Loucy (cell line): Measurements from ENCODE around the gene CDC42BPB.

Experiments used
- CTCF ChIP-seq: fragments of 200-600 bp; sonication (generic); conservative IDR thresholded peaks from 2 replicates; pipeline ENCODE4 v1.5.1; 2014; ENCODE audit warnings: mild to moderate bottlenecking, antibody characterized with exemption, low read length
- EZH2phosphoT487 ChIP-seq: fragments of 200-600 bp; IDR thresholded peaks from 2 replicates; pipeline ENCODE4 v1.6.1; 2018; ENCODE audit warnings: antibody characterized with exemption, mild to moderate bottlenecking, moderate library complexity, borderline replicate concordance

- TF ChIP-seq CTCF (no peak), EZH2phosphoT487 (no peak)
Measured at GRCh38 chr14:103026988-103027387, 30.4 kb downstream of the CDC42BPB start.
